ENCODE results near the gene FAM241B. TPM values are rescaled to one million over a fixed set of nuclear protein-coding genes. Genes with fewer than 3 reads are reported as not detected.

The FAM241B gene
- total RNA-seq, 1 donor, result not detected

GRCh38 chr10:69657866-69658265 lies 27.8 kb downstream of the FAM241B start:
- H3K4me3 ChIP-seq (ENCODE audit: low read depth, low read length), result no peak overlapping the region
- no peak for DNase-seq (ENCODE audit: low read depth)
- TF ChIP-seq CTCF (IDR thresholded peaks at IDR 0.05; ENCODE audit: insufficient read depth, low read depth, low read length), result no peak

GRCh38 chr10:69659241-69660038 lies 29.4 kb downstream of the FAM241B start:
- no peak overlapping the region for H3K4me3 ChIP-seq (ENCODE audit: low read depth, low read length)
- no peak for DNase-seq (ENCODE audit: low read depth)
- no peak for TF ChIP-seq CTCF (IDR thresholded peaks at IDR 0.05; ENCODE audit: insufficient read depth, low read depth, low read length)

- TF ChIP-seq CTCF (IDR thresholded peaks at IDR 0.05; ENCODE audit: insufficient read depth, low read depth, low read length), result no peak
- no peak for DNase-seq (ENCODE audit: low read depth)
- no peak overlapping the region for H3K4me3 ChIP-seq (ENCODE audit: low read depth, low read length)
Measured at GRCh38 chr10:69660296-69660695, 30.2 kb downstream of the FAM241B start.

- no peak overlapping the region for H3K4me3 ChIP-seq (ENCODE audit: low read depth, low read length)
- no peak for DNase-seq (ENCODE audit: low read depth)
- no peak for TF ChIP-seq CTCF (IDR thresholded peaks at IDR 0.05; ENCODE audit: insufficient read depth, low read depth, low read length)
Measured at GRCh38 chr10:69661414-69662172, 31.5 kb downstream of the FAM241B start.

GRCh38 chr10:69662173-69662877 lies 32.3 kb downstream of the FAM241B start:
- TF ChIP-seq CTCF (IDR thresholded peaks at IDR 0.05; ENCODE audit: insufficient read depth, low read depth, low read length), result no peak
- no peak overlapping the region for H3K4me3 ChIP-seq (ENCODE audit: low read depth, low read length)
- DNase-seq (ENCODE audit: low read depth), result no peak

GRCh38 chr10:69662901-69663300 lies 32.9 kb downstream of the FAM241B start:
- TF ChIP-seq CTCF (IDR thresholded peaks at IDR 0.05; ENCODE audit: insufficient read depth, low read depth, low read length), result no peak
- H3K4me3 ChIP-seq (ENCODE audit: low read depth, low read length), result no peak overlapping the region
- DNase-seq (ENCODE audit: low read depth), result no peak
